NCI-H345 treated with DMSO at 0.1 percent for 48 hours (cell line): ENCODE measurements around the gene PIPOX.

ENCODE experiments used
- DNase-seq: peaks from one replicate; lab custom pipeline; 2025; ENCODE audit not compliant: unreplicated experiment; lab: John Stamatoyannopoulos, UW

PIPOX gene

GRCh38 chr17:29095439-29095838, 52.5 kb downstream of the PIPOX start:
- DNase-seq = no peak

GRCh38 chr17:29096094-29096493, 53.2 kb downstream of the PIPOX start:
- no peak for DNase-seq

GRCh38 chr17:29099527-29099926, 56.6 kb downstream of the PIPOX start:
- DNase-seq = no peak

DNA sequence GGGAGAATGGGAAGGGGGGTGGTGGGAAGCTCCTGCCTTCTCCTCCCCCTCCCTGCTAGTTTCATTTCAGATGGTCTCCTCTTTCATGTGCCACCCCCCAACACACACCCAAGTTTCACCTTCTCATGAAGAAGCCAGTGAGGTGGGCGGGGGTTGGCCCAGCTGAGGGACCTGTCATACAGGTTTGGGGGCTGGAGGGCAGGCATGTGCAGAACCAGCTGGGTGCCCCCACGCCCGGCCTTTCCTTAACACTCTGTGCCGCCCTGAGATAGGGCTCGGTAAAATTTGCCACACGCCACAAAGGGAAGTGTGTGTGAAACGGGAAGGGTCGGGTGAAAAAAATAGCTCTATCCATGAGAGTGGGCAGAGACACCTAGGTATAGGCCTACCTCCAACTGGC, 57.4 kb downstream of the PIPOX start:
- no peak for DNase-seq

DNA sequence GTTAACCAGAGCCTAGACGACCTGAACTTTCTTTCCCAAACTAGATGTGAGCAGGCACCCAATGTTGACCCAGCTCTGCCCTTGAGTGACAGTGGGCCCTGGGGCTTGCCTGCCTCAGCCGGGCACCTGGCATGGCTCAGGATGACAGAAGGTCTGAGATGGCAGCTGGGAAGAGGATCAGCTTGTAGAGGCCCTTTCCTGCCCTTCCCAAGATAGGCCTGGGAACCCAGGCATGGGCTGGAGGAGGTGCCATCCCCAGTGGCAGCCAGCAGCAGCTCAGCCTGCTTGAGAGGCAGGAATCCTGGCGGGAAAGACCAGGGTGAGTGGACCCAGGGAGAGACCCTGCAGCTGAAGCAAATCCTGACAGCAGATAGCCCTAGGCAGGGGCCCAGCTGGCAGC, 59.1 kb downstream of the PIPOX start:
- no peak for DNase-seq

- DNase-seq = no peak
These were observed 59.8 kb downstream of the PIPOX start for GRCh38 chr17:29102741-29103181.

DNA sequence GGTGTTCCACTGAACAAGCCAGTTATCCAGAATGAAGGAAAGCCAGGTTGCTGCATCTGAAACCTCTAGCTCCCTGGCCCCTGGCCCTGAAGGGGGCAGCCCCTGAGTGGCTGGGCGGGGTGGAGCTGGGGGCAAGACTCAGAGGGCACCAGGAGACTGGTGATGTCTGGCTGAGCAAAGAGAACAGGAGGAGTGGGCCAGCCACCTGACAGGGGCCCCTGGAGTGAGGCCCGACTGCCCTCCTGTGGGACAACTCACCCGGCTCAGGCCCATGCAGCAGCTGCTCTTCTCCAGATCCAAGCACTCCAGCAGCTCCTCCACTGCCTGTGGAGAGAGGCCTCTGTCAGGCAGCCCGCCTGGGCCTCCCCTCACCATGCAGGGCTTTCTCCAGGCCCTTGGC, 60.4 kb downstream of the PIPOX start:
- DNase-seq = no peak
